ENCODE data around the gene RGS12. TPM values are rescaled to one million over a fixed set of nuclear protein-coding genes. Genes with fewer than 3 reads are reported as not detected.

The RGS12 gene
- total and polyA plus RNA-seq, 2 of the 8 experiments (the other 6 are each of a cell fraction or from before 2014, with no cell fraction given): 6.0 to 16.4 TPM

DNA sequence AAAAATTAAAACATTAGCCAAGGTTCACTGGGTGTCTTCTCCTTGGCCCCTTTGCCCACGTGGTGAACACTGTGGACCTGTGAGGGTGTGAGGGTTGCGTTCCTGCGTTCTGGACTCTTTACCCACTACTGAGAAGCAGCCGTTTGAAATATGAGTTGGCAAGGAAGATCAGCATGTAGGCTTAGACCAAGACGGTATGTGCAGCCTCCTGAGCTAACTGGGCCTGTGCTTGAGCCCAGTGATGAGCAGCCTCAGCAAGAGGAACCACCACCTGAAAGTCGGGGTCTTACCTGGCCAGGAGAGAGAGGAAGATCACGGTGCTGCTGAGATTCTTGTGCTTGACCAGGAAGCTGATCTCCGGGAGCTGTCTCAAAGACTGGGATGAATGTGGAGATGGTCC lies 19.5 kb downstream of the RGS12 start:
- Histone ChIP-seq H2BK120ac (replicated peaks; ENCODE audit: low read depth, low read length) (no peak overlapping the region), H3K27me3 (replicated peaks in 1 of 4; ENCODE audit: control insufficient read depth in 3 of 4, extremely low read depth in 1 of 4, insufficient read depth in 3 of 4, low read length in 3 of 4) (no peaks in the 10 kb centered on the region), H3K14ac (ENCODE audit: insufficient read length) (no peak overlapping the region), H3K18ac (ENCODE audit: extremely low read depth, low read length) (no peak overlapping the region), H3K9me3 (ENCODE audit: insufficient read depth in 2 of 2, low read depth in 1 of 2, low read length in 1 of 2) (no peaks in the 10 kb centered on the region), H2BK5ac (ENCODE audit: low read depth, low read length) (no peak overlapping the region), H3K9ac (replicated peaks in 1 of 4; ENCODE audit: extremely low read depth in 1 of 4, low read depth in 3 of 4, low read length in 3 of 4) (no peak overlapping the region), H4K8ac (ENCODE audit: extremely low read depth, insufficient read depth, low read length) (no peak overlapping the region), H3K27ac (ENCODE audit: low read depth, low read length) (no peak overlapping the region), H3K4me2 (ENCODE audit: insufficient read depth in 1 of 2, low read depth in 2 of 2, low read length in 2 of 2) (no peak overlapping the region), H2AFZ (ENCODE audit: low read length) (no peak overlapping the region), H3K36me3 (ENCODE audit: control insufficient read depth in 2 of 4, insufficient read depth in 4 of 4, low read length in 3 of 4) (no peaks in the 10 kb centered on the region), H2BK12ac (ENCODE audit: low read depth, low read length) (no peak overlapping the region), H3K79me2 (ENCODE audit: control insufficient read depth in 1 of 2, insufficient read depth in 2 of 2, low read length in 2 of 2) (no peaks in the 10 kb centered on the region; a peak in 1 of 4 replicates), H3K4ac (replicated peaks; ENCODE audit: insufficient read length, low read depth, low read length) (no peak overlapping the region), H4K91ac (replicated peaks; ENCODE audit: insufficient read length, low read length) (no peak overlapping the region), H3K56ac (replicated peaks; ENCODE audit: insufficient read length, low read depth, low read length) (no peak overlapping the region), H4K20me1 (replicated peaks in 1 of 2; ENCODE audit: control insufficient read depth in 1 of 2, insufficient read depth in 2 of 2, low read length in 2 of 2) (peaks cover 12 to 13% of the 10 kb centered on the region in 2 experiments), H3K23me2 (ENCODE audit: low read depth, low read length) (no peaks in the 10 kb centered on the region), H3K4me1 (replicated peaks in 1 of 4; ENCODE audit: control insufficient read depth in 3 of 4, insufficient read depth in 4 of 4, low read length in 3 of 4) (no peaks in the 10 kb centered on the region; a peak in 1 of 7 replicates), H2BK15ac (ENCODE audit: low read length) (no peak overlapping the region), H2BK20ac (ENCODE audit: low read length) (no peak overlapping the region), H3K79me1 (ENCODE audit: low read depth, low read length) (peaks cover 14% of the 10 kb centered on the region), H4K5ac (ENCODE audit: insufficient read length, low read depth, low read length) (no peak overlapping the region), H3K23ac (ENCODE audit: insufficient read length) (no peak overlapping the region), H2AK5ac (ENCODE audit: low read depth, low read length) (no peak overlapping the region), H3K4me3 (ENCODE audit: extremely low read depth in 1 of 4, insufficient read depth in 2 of 4, low read depth in 3 of 4, low read length in 4 of 4) (no peak overlapping the region)
- DNase-seq (ENCODE audit: low read depth in 1 of 2, low spot score in 2 of 2): no peak
- no peak for FAIRE-seq
- TF ChIP-seq RNF2 (IDR thresholded peaks at IDR 0.05; ENCODE audit: borderline replicate concordance, low read depth, low read length, missing control alignments, poor library complexity, severe bottlenecking): no peak
- TF ChIP-seq SAP30 (IDR thresholded peaks at IDR 0.05; ENCODE audit: insufficient read depth, insufficient replicate concordance, low read length): no peak
- TF ChIP-seq NRF1 (IDR thresholded peaks at IDR 0.05; ENCODE audit: low read depth, low read length): no peak
- no peak for TF ChIP-seq POLR2A (IDR thresholded peaks at IDR 0.05; ENCODE audit: control extremely low read depth in 1 of 2, low read depth in 2 of 2, low read length in 2 of 2)
- TF ChIP-seq, protein P1, sequence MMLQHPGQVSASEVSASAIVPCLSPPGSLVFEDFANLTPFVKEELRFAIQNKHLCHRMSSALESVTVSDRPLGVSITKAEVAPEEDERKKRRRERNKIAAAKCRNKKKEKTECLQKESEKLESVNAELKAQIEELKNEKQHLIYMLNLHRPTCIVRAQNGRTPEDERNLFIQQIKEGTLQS (IDR thresholded peaks at IDR 0.05; ENCODE audit: insufficient read depth, low read depth, low read length): no peak
- TF ChIP-seq CTBP2 (IDR thresholded peaks at IDR 0.05; ENCODE audit: borderline replicate concordance, insufficient read depth, insufficient read length, low read length): no peak
- TF ChIP-seq SP2 (IDR thresholded peaks at IDR 0.05; ENCODE audit: low read length): no peak
- POLR2A ChIA-PET (ENCODE audit: partially characterized antibody): no interaction called here
- 79% methylated on average over 8 of the region's 8 CpGs; no CpG with 5 or more reads in 1 of the 2 experiments for WGBS, 2 experiments (ENCODE audit: extremely low coverage in 1 of 2, insufficient coverage in 1 of 2, insufficient read length in 1 of 2, insufficient replicate concordance in 2 of 2, low coverage in 1 of 2, low lambda C conversion rate in 2 of 2, missing lambda C conversion rate in 1 of 2)
- CTCF ChIA-PET (ENCODE audit: partially characterized antibody): interaction anchor here (0.7 to 1.0 kb wide), 3 partner anchors 12 to 56 kb away, joined by 3 to 5 read pairs (median 3); no protein-coding TSS in a partner anchor

Data from H1 (cell line).